ENCODE results near the gene RNF212. TPM values are rescaled to one million over a fixed set of nuclear protein-coding genes. Genes with fewer than 3 reads are reported as not detected.

RNF212 gene
- total and polyA plus RNA-seq, 10 of the 15 experiments (the other 5 are each of a cell fraction or from before 2014, with no cell fraction given), result not detected

DNA sequence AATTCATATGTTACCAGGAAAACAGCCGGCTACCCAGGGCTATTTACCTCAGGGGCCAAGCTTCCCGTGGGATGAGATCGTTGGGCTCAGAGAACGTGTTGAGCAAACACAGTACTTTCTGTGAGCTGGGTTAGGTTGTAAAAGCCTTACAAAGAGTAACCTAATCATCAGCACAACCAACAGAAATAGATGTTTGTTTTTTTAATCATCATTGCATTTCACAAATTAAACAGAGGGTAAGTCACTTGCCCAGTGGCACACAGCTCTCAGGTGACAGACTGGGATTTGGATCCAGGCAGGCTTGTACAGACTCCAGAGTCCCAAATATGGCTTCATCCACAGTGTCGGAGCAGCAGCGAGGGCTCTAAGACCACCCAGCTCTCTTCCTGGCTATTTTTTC is 38.9 kb upstream of the RNF212 start:
- BruUV-seq (replicated peaks), result no TSS peak

More for the DNA sequence above, 38.9 kb upstream of the RNF212 start:
- Histone ChIP-seq H3K79me2 (ENCODE audit: control insufficient read depth, insufficient read depth, low read length) (no peaks in the 10 kb centered on the region), H3K36me3 (ENCODE audit: control insufficient read depth in 2 of 2, insufficient read depth in 2 of 2, low read length in 1 of 2) (no peaks in the 10 kb centered on the region), H2AFZ (ENCODE audit: control insufficient read depth, low read depth, low read length) (no peak overlapping the region), H3K27ac (ENCODE audit: control insufficient read depth, insufficient read depth) (no peak overlapping the region), H4K20me1 (ENCODE audit: control insufficient read depth, insufficient read depth) (no peaks in the 10 kb centered on the region), H3K27me3 (replicated peaks in 1 of 2; ENCODE audit: control insufficient read depth in 2 of 2, insufficient read depth in 2 of 2, low read length in 1 of 2) (peaks cover 0 to 2% of the 10 kb centered on the region in 2 experiments; a peak in 2 of 4 replicates), H3K4me3 (no peak overlapping the region), H3K9ac (ENCODE audit: control insufficient read depth, insufficient read depth, low read length) (no peak overlapping the region), H3K4me2 (ENCODE audit: control insufficient read depth, insufficient read depth) (no peak overlapping the region), H3K4me1 (ENCODE audit: control insufficient read depth, insufficient read depth, low read length) (peaks cover 6% of the 10 kb centered on the region), H3K9me3 (replicated peaks; ENCODE audit: control insufficient read depth, insufficient read depth, low read length) (peaks cover 7% of the 10 kb centered on the region)
- in situ Hi-C loops (cut with MboI), result no loop called here
- ChIA-PET RAD21 (ENCODE audit: unreplicated experiment) (no interaction called here), POLR2A (no interaction called here), SMC1A (ENCODE audit: uncharacterized antibody, unreplicated experiment) (no interaction called here), CTCF (no interaction called here)
- intact Hi-C loops (cut with micrococcal nuclease; ENCODE audit: unreplicated experiment), result no loop called here
- WGBS (ENCODE audit: insufficient coverage, insufficient replicate concordance, low lambda C conversion rate, missing lambda C conversion rate), result 43% methylated on average over 6 of the region's 6 CpGs
- ATAC-seq (no peak), FAIRE-seq (no peak), DNase-seq (ENCODE audit: low read depth, low spot score) (no peak)
- TF ChIP-seq SREBF2 (IDR thresholded peaks at IDR 0.05; ENCODE audit: low read length), result no peak
- TF ChIP-seq TARDBP (IDR thresholded peaks at IDR 0.05; ENCODE audit: borderline replicate concordance), result no peak
- TF ChIP-seq RBBP5 (conservative IDR thresholded peaks at IDR 0.05), result no peak
- no peak for TF ChIP-seq ATF7 (IDR thresholded peaks at IDR 0.05; ENCODE audit: low read depth)
- TF ChIP-seq, protein P1, sequence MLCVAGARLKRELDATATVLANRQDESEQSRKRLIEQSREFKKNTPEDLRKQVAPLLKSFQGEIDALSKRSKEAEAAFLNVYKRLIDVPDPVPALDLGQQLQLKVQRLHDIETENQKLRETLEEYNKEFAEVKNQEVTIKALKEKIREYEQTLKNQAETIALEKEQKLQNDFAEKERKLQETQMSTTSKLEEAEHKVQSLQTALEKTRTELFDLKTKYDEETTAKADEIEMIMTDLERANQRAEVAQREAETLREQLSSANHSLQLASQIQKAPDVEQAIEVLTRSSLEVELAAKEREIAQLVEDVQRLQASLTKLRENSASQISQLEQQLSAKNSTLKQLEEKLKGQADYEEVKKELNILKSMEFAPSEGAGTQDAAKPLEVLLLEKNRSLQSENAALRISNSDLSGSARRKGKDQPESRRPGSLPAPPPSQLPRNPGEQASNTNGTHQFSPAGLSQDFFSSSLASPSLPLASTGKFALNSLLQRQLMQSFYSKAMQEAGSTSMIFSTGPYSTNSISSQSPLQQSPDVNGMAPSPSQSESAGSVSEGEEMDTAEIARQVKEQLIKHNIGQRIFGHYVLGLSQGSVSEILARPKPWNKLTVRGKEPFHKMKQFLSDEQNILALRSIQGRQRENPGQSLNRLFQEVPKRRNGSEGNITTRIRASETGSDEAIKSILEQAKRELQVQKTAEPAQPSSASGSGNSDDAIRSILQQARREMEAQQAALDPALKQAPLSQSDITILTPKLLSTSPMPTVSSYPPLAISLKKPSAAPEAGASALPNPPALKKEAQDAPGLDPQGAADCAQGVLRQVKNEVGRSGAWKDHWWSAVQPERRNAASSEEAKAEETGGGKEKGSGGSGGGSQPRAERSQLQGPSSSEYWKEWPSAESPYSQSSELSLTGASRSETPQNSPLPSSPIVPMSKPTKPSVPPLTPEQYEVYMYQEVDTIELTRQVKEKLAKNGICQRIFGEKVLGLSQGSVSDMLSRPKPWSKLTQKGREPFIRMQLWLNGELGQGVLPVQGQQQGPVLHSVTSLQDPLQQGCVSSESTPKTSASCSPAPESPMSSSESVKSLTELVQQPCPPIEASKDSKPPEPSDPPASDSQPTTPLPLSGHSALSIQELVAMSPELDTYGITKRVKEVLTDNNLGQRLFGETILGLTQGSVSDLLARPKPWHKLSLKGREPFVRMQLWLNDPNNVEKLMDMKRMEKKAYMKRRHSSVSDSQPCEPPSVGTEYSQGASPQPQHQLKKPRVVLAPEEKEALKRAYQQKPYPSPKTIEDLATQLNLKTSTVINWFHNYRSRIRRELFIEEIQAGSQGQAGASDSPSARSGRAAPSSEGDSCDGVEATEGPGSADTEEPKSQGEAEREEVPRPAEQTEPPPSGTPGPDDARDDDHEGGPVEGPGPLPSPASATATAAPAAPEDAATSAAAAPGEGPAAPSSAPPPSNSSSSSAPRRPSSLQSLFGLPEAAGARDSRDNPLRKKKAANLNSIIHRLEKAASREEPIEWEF (IDR thresholded peaks at IDR 0.05; ENCODE audit: insufficient replicate concordance, low read depth, low read length), result no peak
- no peak for TF ChIP-seq CHD4 (IDR thresholded peaks at IDR 0.05)
- TF ChIP-seq SMARCA5 (IDR thresholded peaks at IDR 0.05), result no peak

All from GM12878 (cell line).